H9 (cell line): Measurements from ENCODE around the gene JAK1. TPM values are rescaled to one million over a fixed set of nuclear protein-coding genes. Genes with fewer than 3 reads are reported as not detected.

Experiments
- DNase-seq: peaks from one replicate; pipeline ENCODE4 v3.0.0-alpha.2; 2017
- H2AFZ ChIP-seq: one replicate; pipeline ENCODE4 v1.6.1; 2013; ENCODE audit warnings: mild to moderate bottlenecking, low read length, control low read depth, moderate library complexity
- H2AK5ac ChIP-seq: 2 replicates; pipeline ENCODE4 v1.6.1; 2013; ENCODE audit warnings: low read length, control low read depth, mixed read lengths; ENCODE audit not compliant: insufficient read length
- H2BK120ac ChIP-seq: one replicate; pipeline ENCODE4 v1.6.1; 2013; ENCODE audit warnings: low read depth, mild to moderate bottlenecking, low read length, control low read depth, inconsistent platforms; ENCODE audit not compliant: poor library complexity, severe bottlenecking
- H2BK12ac ChIP-seq: 2 replicates; pipeline ENCODE4 v1.6.1; 2013; ENCODE audit warnings: low read length, control low read depth, mixed read lengths, low read depth; ENCODE audit not compliant: insufficient read length
- H2BK15ac ChIP-seq: 2 replicates; pipeline ENCODE4 v1.6.1; 2013; ENCODE audit warnings: low read depth, low read length, control low read depth
- H2BK20ac ChIP-seq: one replicate; pipeline ENCODE4 v1.6.1; 2013; ENCODE audit warnings: low read depth, mild to moderate bottlenecking, low read length, control low read depth, inconsistent platforms; ENCODE audit not compliant: poor library complexity, severe bottlenecking
- H2BK5ac ChIP-seq: 2 replicates; pipeline ENCODE4 v1.6.1; 2013; ENCODE audit warnings: low read length, control low read depth, mixed read lengths; ENCODE audit not compliant: insufficient read length
- H3K14ac ChIP-seq: 2 replicates; pipeline ENCODE4 v1.6.1; 2013; ENCODE audit warnings: low read length, control low read depth; ENCODE audit not compliant: insufficient read depth
- H3K18ac ChIP-seq: 2 replicates; pipeline ENCODE4 v1.6.1; 2013; ENCODE audit warnings: low read depth, mild to moderate bottlenecking, mixed read lengths, low read length, control low read depth; ENCODE audit not compliant: insufficient read length
- H3K23ac ChIP-seq: 2 replicates; pipeline ENCODE4 v1.6.1; 2013; ENCODE audit warnings: low read length, control low read depth, mixed read lengths, low read depth; ENCODE audit not compliant: insufficient read length
- H3K23me2 ChIP-seq: 2 replicates; pipeline ENCODE4 v1.6.1; 2013; ENCODE audit warnings: low read depth, mild to moderate bottlenecking, mixed read lengths, low read length, control low read depth; ENCODE audit not compliant: insufficient read length, poor library complexity, severe bottlenecking
- H3K27ac ChIP-seq: 2 replicates; pipeline ENCODE4 v1.5.1; 2013; ENCODE audit warnings: low read length, control low read depth, mixed read lengths, low read depth; ENCODE audit not compliant: insufficient read length
- H3K27me3 ChIP-seq: 2 replicates; pipeline ENCODE4 v1.6.1; 2013; ENCODE audit warnings: low read length, control low read depth, inconsistent platforms; ENCODE audit not compliant: insufficient read depth
- H3K4ac ChIP-seq: 2 replicates; pipeline ENCODE4 v1.6.1; 2013; ENCODE audit warnings: low read depth, mild to moderate bottlenecking, control low read depth, inconsistent platforms, low read length, moderate library complexity
- H3K4me1 ChIP-seq: 2 replicates; pipeline ENCODE4 v1.6.1; 2013; ENCODE audit warnings: low read length, control low read depth, inconsistent platforms; ENCODE audit not compliant: insufficient read depth
- H3K4me2 ChIP-seq: 2 replicates; pipeline ENCODE4 v1.6.1; 2013; ENCODE audit warnings: low read length, control low read depth, mixed read lengths; ENCODE audit not compliant: insufficient read length, insufficient read depth
- H3K56ac ChIP-seq: 2 replicates; pipeline ENCODE4 v1.6.1; 2013; ENCODE audit warnings: low read depth, mild to moderate bottlenecking, mixed read lengths, low read length, control low read depth; ENCODE audit not compliant: insufficient read length
- H3K79me1 ChIP-seq: 2 replicates; pipeline ENCODE4 v1.6.1; 2013; ENCODE audit warnings: low read depth, mild to moderate bottlenecking, moderate library complexity, low read length, control low read depth, inconsistent platforms; ENCODE audit not compliant: insufficient read depth, poor library complexity, severe bottlenecking
- H3K79me2 ChIP-seq: 2 replicates; pipeline ENCODE4 v1.6.1; 2013; ENCODE audit warnings: low read length, control low read depth, inconsistent platforms; ENCODE audit not compliant: insufficient read depth
- H3K9ac ChIP-seq: 2 replicates; pipeline ENCODE4 v1.6.1; 2013; ENCODE audit warnings: low read length, control low read depth, mixed read lengths; ENCODE audit not compliant: insufficient read length; ENCODE audit errors: extremely low read depth
- H3K9me3 ChIP-seq: one replicate; pipeline ENCODE4 v1.6.1; 2013; ENCODE audit warnings: low read depth, low read length, inconsistent platforms; ENCODE audit not compliant: control insufficient read depth
- H3T11ph ChIP-seq: one replicate; pipeline ENCODE4 v1.6.1; 2013; ENCODE audit warnings: mild to moderate bottlenecking, low read length, control low read depth, inconsistent platforms
- H4K20me1 ChIP-seq: one replicate; pipeline ENCODE4 v1.6.1; 2013; ENCODE audit not compliant: control insufficient read depth, insufficient read length, insufficient read depth
- H4K5ac ChIP-seq: 2 replicates; pipeline ENCODE4 v1.6.1; 2013; ENCODE audit warnings: low read depth, mild to moderate bottlenecking, mixed read lengths, low read length, control low read depth; ENCODE audit not compliant: insufficient read length
- H4K8ac ChIP-seq: replicated peaks from 2 replicates; pipeline ENCODE4 v1.6.1; 2013; ENCODE audit warnings: low read length, control low read depth, mixed read lengths, low read depth; ENCODE audit not compliant: insufficient read length
- H4K91ac ChIP-seq: 2 replicates; pipeline ENCODE4 v1.6.1; 2013; ENCODE audit warnings: low read depth, mild to moderate bottlenecking, moderate library complexity, mixed read lengths, low read length, control low read depth; ENCODE audit not compliant: insufficient read length
- H3K27ac Mint-ChIP-seq, 3 experiments: 2 replicates in 2 of 3; 3 replicates in 1 of 3; pipeline ENCODE4 v1.8.0; 2020 to 2021; ENCODE audit warnings: mixed read lengths in 3 of 3, mild to moderate bottlenecking in 1 of 3, moderate library complexity in 1 of 3
- H3K27me3 Mint-ChIP-seq: 2 replicates; pipeline ENCODE4 v1.8.0; 2021; ENCODE audit warnings: low read depth, mild to moderate bottlenecking, moderate library complexity, mixed read lengths
- H3K36me3 Mint-ChIP-seq, 3 experiments: 2 replicates in 2 of 3; 3 replicates in 1 of 3; pipeline ENCODE4 v1.8.0; 2020 to 2021; ENCODE audit warnings: low read depth in 3 of 3, mixed read lengths in 3 of 3; ENCODE audit not compliant: insufficient read depth in 1 of 3
- H3K4me1 Mint-ChIP-seq, 2 experiments: 2 replicates each; pipeline ENCODE4 v1.8.0; 2020; ENCODE audit warnings: mixed read lengths in 2 of 2
- H3K4me3 Mint-ChIP-seq, 2 experiments: 2 replicates in 1 of 2; 3 replicates in 1 of 2; pipeline ENCODE4 v1.8.0; 2020 to 2021; ENCODE audit warnings: mild to moderate bottlenecking in 2 of 2, mixed read lengths in 2 of 2, moderate library complexity in 1 of 2
- H3K9me3 Mint-ChIP-seq, 2 experiments: 2 replicates in 1 of 2; 3 replicates in 1 of 2; pipeline ENCODE4 v1.8.0; 2020; ENCODE audit warnings: mild to moderate bottlenecking in 2 of 2, mixed read lengths in 2 of 2, moderate library complexity in 1 of 2
- CTCF ChIP-seq: fragments of 200-600 bp; sonication (generic); conservative IDR thresholded peaks from 3 replicates; pipeline ENCODE4 v1.8.0; 2021; ENCODE audit warnings: antibody characterized with exemption, mild to moderate bottlenecking
- WGBS: extraction: QIAGEN DNeasy Blood & Tissue Kit; methylation state at CpG from one replicate; pipeline ENCODE4 v1.1.7; 2013; ENCODE audit warnings: missing lambda C conversion rate, low lambda C conversion rate, mixed read lengths; ENCODE audit not compliant: insufficient read length; ENCODE audit errors: extremely low coverage; 5-methylcytosine and 5-hydroxymethylcytosine counted together
- total RNA-seq: library from RNA; stranded (reverse); gene quantifications from 2 replicates; pipeline ENCODE4 v1.2.1, GENCODE V29; 2021

The JAK1 gene
- total RNA-seq, 1 experiment from 2014 or later, result 12.8 TPM

GRCh38 chr1:64996541-64997257 is 30.4 kb upstream of the JAK1 start:
- no peaks in the 10 kb centered on the region for H3K79me1 ChIP-seq

More at GRCh38 chr1:64996541-64997257, 30.4 kb upstream of the JAK1 start:
- no peak for TF ChIP-seq CTCF
- Histone ChIP-seq H3K27me3 (peaks cover 4% of the 10 kb centered on the region; the same call in 1 of the 2 replicates), H3K9ac (no peak overlapping the region), H3K4me1 (no peaks in the 10 kb centered on the region; the same call in 1 of the 2 replicates), H3K4ac (no peak overlapping the region), H4K91ac (no peak overlapping the region), H2BK120ac (no peak overlapping the region), H2BK15ac (no peak overlapping the region), H3K23me2 (no peaks in the 10 kb centered on the region), H2BK5ac (no peak overlapping the region), H3K56ac (no peak overlapping the region), H4K5ac (no peak overlapping the region), H2BK12ac (no peak overlapping the region), H2BK20ac (no peak overlapping the region), H3K18ac (no peak overlapping the region), H4K20me1 (no peaks in the 10 kb centered on the region), H2AK5ac (no peak overlapping the region), H3K9me3 (no peaks in the 10 kb centered on the region), H3K4me2 (no peak overlapping the region), H3K79me2 (no peaks in the 10 kb centered on the region), H3K14ac (no peak overlapping the region), H3T11ph (no peak overlapping the region), H4K8ac (no peak overlapping the region), H2AFZ (no peak overlapping the region), H3K23ac (no peak overlapping the region), H3K27ac (no peak overlapping the region)
- Mint-ChIP-seq H3K27ac (no peak overlapping the region), H3K36me3 (peaks cover 15 to 27% (median 18%) of the 10 kb centered on the region in 3 experiments), H3K4me3 (no peak overlapping the region), H3K4me1 (peaks cover 9 to 10% of the 10 kb centered on the region in 2 experiments), H3K9me3 (peaks cover 19 to 27% of the 10 kb centered on the region in 2 experiments), H3K27me3 (peaks cover 24% of the 10 kb centered on the region)
- no peak for DNase-seq
- no CpG with 5 or more reads among the region's 6 CpGs for WGBS
